ENCODE measurements around the gene NALF2. TPM values are rescaled to one million over a fixed set of nuclear protein-coding genes. Genes with fewer than 3 reads are reported as not detected.

The NALF2 gene
- total RNA-seq, 1 donor from 2014 or later: not detected

DNA sequence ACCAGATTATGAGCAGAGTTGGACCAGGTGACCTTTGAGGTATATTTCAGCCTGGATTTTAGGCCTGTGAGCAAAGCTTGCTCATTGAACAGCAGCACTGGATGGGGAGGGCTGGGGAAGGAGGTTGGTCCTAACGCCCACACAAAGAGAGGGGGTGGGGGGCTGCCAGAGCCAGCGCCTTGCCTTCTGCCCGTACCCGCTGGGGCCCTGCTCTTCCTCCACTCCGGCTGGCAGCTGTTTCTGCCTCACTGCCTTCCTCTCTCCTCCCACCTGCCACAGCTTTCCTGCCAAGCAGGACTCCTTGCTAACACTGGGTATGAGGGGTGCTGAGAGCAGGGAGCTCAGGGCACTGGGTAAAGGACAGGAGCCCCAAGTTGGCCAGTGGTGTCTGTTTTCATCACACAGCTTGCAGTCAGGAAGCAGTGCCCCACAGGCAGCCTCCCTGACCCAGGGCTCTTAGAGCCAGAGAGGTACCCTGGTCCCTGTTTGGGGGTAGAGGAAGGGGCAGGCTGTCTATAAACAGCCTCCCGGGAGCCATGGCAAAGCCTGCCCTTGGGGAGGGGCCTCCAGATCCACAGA, 6.1 kb downstream of the NALF2 start:
- Histone ChIP-seq H3K27me3 (peaks cover 15% of the 10 kb centered on the region), H3K4me1 (no peaks in the 10 kb centered on the region), H3K36me3 (no peaks in the 10 kb centered on the region), H3K9me3 (no peaks in the 10 kb centered on the region), H3K4me3 (no peak overlapping the region), H3K27ac (no peak overlapping the region)
- ATAC-seq (no peak), DNase-seq (no peak)
- intact Hi-C loops (cut with DNase I): no loop called here
- TF ChIP-seq, protein P1, sequence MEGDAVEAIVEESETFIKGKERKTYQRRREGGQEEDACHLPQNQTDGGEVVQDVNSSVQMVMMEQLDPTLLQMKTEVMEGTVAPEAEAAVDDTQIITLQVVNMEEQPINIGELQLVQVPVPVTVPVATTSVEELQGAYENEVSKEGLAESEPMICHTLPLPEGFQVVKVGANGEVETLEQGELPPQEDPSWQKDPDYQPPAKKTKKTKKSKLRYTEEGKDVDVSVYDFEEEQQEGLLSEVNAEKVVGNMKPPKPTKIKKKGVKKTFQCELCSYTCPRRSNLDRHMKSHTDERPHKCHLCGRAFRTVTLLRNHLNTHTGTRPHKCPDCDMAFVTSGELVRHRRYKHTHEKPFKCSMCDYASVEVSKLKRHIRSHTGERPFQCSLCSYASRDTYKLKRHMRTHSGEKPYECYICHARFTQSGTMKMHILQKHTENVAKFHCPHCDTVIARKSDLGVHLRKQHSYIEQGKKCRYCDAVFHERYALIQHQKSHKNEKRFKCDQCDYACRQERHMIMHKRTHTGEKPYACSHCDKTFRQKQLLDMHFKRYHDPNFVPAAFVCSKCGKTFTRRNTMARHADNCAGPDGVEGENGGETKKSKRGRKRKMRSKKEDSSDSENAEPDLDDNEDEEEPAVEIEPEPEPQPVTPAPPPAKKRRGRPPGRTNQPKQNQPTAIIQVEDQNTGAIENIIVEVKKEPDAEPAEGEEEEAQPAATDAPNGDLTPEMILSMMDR (IDR thresholded peaks at IDR 0.05): no peak

DNA sequence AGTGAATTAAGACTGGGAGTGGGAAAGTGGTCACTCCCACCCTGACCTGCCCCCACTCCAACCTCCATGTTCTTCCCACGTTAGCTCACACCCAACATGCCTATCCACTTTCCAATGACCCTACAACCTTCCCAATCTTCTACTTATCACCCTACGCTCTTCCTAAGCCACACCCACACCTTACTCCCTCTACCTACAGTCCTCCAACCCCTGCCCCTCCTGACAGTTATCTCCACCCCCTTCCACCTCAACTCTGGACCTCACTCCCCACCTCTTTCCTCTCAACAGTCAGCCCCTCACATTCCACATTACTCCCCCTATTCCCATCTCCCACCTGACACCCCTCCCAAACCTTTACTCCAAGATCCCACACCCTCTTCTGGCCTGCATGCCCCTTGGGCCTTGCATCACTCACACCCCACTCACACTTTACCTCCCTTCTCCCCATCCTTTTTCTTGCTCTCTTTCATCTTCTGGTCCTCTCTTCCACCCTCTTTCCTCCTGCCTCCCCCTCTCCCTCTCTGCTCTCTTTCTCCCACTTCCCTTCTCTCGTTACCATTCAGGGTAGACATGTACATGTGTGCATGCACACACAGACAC, 6.9 kb downstream of the NALF2 start:
- Histone ChIP-seq H3K4me3 (no peak overlapping the region), H3K27ac (no peak overlapping the region), H3K9me3 (no peaks in the 10 kb centered on the region), H3K36me3 (no peaks in the 10 kb centered on the region), H3K27me3 (peaks cover 13% of the 10 kb centered on the region), H3K4me1 (no peaks in the 10 kb centered on the region)
- DNase-seq: no peak
- TF ChIP-seq, protein P1 (IDR thresholded peaks at IDR 0.05): no peak
- intact Hi-C loops (cut with DNase I): no loop called here
- ATAC-seq: no peak

DNA sequence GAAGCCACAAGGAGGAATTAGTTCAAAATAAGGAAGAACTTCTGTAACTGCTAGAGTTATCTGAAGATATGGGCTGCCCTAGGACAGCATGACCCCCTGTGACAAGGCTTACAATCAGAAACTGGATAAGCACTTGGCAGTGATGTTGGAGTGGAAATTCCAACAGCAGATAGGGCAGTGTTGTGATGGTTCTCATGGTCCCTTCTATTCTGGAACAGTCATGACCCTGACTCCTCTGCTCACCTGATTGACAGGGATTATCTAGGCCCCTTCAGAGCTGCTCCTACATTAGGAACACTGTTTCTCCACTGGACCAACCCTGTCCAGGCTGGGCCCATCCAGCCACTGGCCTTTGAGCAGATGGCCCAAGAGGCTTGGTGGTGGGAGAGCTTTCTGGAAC, 17.9 kb downstream of the NALF2 start:
- Histone ChIP-seq H3K27ac (no peak overlapping the region), H3K9me3 (no peaks in the 10 kb centered on the region), H3K27me3 (no peaks in the 10 kb centered on the region), H3K4me1 (no peaks in the 10 kb centered on the region), H3K36me3 (no peaks in the 10 kb centered on the region), H3K4me3 (no peak overlapping the region)
- ATAC-seq (no peak), DNase-seq (no peak)
- TF ChIP-seq, protein P1 (IDR thresholded peaks at IDR 0.05): no peak
- intact Hi-C loops (cut with DNase I): no loop called here

DNA sequence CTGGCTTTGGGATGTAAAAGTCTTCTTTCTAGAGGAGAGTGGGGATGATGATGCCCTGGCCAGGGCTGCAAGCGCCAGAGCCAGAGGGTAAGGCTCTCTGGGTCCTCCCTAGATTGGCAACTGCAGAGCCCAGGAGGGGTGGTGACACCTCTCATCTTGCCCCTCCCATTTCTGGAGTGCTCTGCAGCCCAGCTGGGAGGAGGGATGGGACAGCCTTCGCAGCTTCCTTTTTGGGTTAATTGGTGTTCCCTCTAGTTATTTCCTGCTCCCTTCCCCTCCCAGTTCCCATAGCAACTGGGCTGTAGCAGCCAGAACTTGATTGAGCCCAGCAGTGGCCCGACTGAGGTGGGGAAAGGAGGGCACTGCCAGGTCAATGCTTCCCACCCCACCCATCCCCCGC, 19.2 kb downstream of the NALF2 start:
- intact Hi-C loops (cut with DNase I): no loop called here
- Histone ChIP-seq H3K27me3 (no peaks in the 10 kb centered on the region), H3K4me3 (no peak overlapping the region), H3K9me3 (no peaks in the 10 kb centered on the region), H3K27ac (no peak overlapping the region), H3K4me1 (no peaks in the 10 kb centered on the region), H3K36me3 (no peaks in the 10 kb centered on the region)
- DNase-seq: no peak
- ATAC-seq: no peak
- TF ChIP-seq, protein P1 (IDR thresholded peaks at IDR 0.05): no peak

DNA sequence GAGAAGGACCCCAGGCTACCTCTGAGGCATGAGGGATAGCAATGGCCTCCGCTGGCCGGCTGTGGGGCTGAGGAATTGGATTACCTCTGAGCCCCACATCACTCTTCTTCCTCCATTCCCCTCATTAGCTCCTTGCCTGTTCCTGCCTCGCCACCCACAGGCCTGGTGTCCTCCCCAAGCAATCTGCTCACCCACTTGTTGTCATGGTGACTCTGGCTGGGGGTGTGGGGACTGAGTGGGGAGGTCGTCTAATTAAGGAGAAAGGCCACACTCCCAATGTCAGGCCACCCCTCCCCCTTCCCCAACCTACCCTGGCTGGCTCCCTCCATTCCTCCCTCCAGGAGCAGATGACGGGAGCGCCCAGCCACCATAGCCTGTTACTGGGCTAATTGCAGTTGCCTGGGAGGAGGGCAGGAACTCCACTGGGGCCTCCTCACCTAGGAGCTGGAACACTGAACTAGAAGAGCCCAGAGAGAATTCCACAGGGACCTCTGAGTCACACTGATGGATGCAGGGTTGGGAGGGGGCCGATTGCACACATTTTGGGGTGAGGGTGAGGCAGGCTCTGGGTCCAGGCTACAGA, 20.7 kb downstream of the NALF2 start:
- TF ChIP-seq, protein P1 (IDR thresholded peaks at IDR 0.05): no peak

More for the DNA sequence above, 20.7 kb downstream of the NALF2 start:
- Histone ChIP-seq H3K4me3 (no peak overlapping the region), H3K27ac (no peak overlapping the region), H3K9me3 (no peaks in the 10 kb centered on the region), H3K27me3 (no peaks in the 10 kb centered on the region), H3K36me3 (no peaks in the 10 kb centered on the region), H3K4me1 (no peaks in the 10 kb centered on the region)
- ATAC-seq: no peak
- intact Hi-C loops (cut with DNase I): no loop called here
- DNase-seq: no peak

Measured in upper lobe of right lung (tissue), 1 donor.